Measurements from ENCODE around the gene SPN.

DNA sequence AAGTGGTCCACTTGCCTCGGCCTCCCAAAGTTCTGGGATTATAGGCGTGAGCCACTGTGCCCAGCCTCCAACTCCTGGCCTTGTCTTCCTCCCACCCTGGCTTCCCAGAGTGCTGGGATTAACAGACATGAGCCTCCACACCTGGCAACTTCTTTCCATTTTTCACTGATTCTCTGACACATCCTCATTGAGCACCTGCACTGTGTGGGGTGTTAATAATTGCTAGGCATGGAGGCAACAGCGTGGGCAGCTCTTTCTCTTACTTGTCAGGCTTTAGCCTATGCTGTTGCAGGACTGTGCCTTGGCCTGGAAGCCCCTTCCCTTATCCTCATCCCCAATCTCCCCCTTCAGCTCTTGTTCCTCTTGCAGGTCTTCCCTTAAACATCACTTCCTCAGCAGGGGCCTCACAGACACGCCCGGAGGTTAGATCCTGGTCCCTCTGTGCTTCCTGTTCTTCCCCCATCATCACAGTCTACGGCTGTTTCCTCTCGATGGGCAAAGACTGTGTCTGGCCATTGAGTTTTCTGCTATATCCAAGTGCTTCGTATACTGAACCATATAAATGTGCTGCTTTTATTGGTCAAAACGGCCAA lies 23.8 kb downstream of the SPN start:
- TF ChIP-seq, protein P1, sequence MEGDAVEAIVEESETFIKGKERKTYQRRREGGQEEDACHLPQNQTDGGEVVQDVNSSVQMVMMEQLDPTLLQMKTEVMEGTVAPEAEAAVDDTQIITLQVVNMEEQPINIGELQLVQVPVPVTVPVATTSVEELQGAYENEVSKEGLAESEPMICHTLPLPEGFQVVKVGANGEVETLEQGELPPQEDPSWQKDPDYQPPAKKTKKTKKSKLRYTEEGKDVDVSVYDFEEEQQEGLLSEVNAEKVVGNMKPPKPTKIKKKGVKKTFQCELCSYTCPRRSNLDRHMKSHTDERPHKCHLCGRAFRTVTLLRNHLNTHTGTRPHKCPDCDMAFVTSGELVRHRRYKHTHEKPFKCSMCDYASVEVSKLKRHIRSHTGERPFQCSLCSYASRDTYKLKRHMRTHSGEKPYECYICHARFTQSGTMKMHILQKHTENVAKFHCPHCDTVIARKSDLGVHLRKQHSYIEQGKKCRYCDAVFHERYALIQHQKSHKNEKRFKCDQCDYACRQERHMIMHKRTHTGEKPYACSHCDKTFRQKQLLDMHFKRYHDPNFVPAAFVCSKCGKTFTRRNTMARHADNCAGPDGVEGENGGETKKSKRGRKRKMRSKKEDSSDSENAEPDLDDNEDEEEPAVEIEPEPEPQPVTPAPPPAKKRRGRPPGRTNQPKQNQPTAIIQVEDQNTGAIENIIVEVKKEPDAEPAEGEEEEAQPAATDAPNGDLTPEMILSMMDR (conservative IDR thresholded peaks at IDR 0.05) = no peak
- no peak for TF ChIP-seq EZH2 (IDR thresholded peaks at IDR 0.05; ENCODE audit: low read depth)
